Measurements from ENCODE around the gene ORAI1. TPM values are rescaled to one million over a fixed set of nuclear protein-coding genes. Genes with fewer than 3 reads are reported as not detected.

The ORAI1 gene
- polyA plus RNA-seq, 1 donor (not counting 4 experiments of a cell fraction or from before 2014, with no cell fraction given), result 17.1 TPM

DNA sequence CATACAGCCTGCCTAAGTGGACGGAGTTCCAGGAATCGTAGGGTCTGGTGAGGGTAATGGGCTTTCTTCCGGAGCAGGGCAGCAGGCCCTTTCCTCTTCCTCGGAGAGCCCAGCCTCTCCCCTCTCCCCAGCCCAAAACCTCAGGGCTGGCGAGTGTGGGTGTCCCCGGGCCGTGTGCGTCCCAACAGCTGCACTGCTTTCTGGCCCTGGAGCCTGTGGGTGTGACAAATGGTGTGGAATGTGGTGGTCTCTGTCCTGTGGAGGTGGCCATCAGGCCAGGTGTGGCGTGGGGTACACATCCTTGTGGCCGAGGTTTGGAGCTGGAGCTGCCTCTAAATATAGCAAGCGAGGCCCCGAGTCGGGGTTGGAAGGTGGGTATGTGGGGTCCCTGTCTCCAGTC, 8.5 kb downstream of the ORAI1 start:
- Histone ChIP-seq H3K9me1 (ENCODE audit: control insufficient read depth, extremely low read depth, insufficient read depth, low read length) (no peaks in the 10 kb centered on the region), H3K27me3 (ENCODE audit: control insufficient read depth, extremely low read depth, insufficient read depth, low read length) (no peaks in the 10 kb centered on the region), H2AFZ (ENCODE audit: control insufficient read depth, low read length) (peak overlapping the region; percentile 12), H3K36me3 (ENCODE audit: control insufficient read depth in 2 of 2, extremely low read depth in 1 of 2, insufficient read depth in 2 of 2, low read length in 2 of 2) (peaks cover 4 to 15% of the 10 kb centered on the region in 2 experiments), H3K9me3 (ENCODE audit: control insufficient read depth, low read depth, low read length) (no peaks in the 10 kb centered on the region), H4K20me1 (ENCODE audit: control insufficient read depth, extremely low read depth, insufficient read depth, low read length) (no peaks in the 10 kb centered on the region), H3K9ac (ENCODE audit: control insufficient read depth, extremely low read depth, insufficient read depth, low read length) (peak overlapping the region; percentile 62), H3K4me2 (ENCODE audit: control insufficient read depth, extremely low read depth, insufficient read depth, low read depth, low read length) (peak overlapping the region; percentile 69), H3K4me1 (ENCODE audit: control insufficient read depth, extremely low read depth, insufficient read depth, low read length) (peaks cover 31% of the 10 kb centered on the region), H3K4me3 (ENCODE audit: control insufficient read depth in 2 of 3, extremely low read depth in 1 of 3, insufficient read depth in 2 of 3, low read depth in 1 of 3, low read length in 3 of 3) (no peak overlapping the region), H3K79me2 (ENCODE audit: control insufficient read depth, insufficient read depth, low read length) (peaks cover 58% of the 10 kb centered on the region), H3K27ac (ENCODE audit: control insufficient read depth, insufficient read depth, low read length) (peak overlapping the region; percentile 47)
- DNase-seq (ENCODE audit: low read depth, low spot score), result no peak
- TF ChIP-seq, protein P1, sequence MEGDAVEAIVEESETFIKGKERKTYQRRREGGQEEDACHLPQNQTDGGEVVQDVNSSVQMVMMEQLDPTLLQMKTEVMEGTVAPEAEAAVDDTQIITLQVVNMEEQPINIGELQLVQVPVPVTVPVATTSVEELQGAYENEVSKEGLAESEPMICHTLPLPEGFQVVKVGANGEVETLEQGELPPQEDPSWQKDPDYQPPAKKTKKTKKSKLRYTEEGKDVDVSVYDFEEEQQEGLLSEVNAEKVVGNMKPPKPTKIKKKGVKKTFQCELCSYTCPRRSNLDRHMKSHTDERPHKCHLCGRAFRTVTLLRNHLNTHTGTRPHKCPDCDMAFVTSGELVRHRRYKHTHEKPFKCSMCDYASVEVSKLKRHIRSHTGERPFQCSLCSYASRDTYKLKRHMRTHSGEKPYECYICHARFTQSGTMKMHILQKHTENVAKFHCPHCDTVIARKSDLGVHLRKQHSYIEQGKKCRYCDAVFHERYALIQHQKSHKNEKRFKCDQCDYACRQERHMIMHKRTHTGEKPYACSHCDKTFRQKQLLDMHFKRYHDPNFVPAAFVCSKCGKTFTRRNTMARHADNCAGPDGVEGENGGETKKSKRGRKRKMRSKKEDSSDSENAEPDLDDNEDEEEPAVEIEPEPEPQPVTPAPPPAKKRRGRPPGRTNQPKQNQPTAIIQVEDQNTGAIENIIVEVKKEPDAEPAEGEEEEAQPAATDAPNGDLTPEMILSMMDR (optimal IDR thresholded peaks at IDR 0.05 in 1 of 3, IDR thresholded peaks at IDR 0.05 in 1 of 3, conservative IDR thresholded peaks at IDR 0.05 in 1 of 3; ENCODE audit: extremely low read depth in 1 of 3, insufficient read depth in 2 of 3, low read length in 3 of 3), result no peak
- no peak for TF ChIP-seq EZH2 (IDR thresholded peaks at IDR 0.05; ENCODE audit: low read length)
- dilution Hi-C loops (cut with MboI; ENCODE audit: extremely low pct_ligation_motif_present, low sequenced_read_pairs), result no loop called here
- no peak for FAIRE-seq

DNA sequence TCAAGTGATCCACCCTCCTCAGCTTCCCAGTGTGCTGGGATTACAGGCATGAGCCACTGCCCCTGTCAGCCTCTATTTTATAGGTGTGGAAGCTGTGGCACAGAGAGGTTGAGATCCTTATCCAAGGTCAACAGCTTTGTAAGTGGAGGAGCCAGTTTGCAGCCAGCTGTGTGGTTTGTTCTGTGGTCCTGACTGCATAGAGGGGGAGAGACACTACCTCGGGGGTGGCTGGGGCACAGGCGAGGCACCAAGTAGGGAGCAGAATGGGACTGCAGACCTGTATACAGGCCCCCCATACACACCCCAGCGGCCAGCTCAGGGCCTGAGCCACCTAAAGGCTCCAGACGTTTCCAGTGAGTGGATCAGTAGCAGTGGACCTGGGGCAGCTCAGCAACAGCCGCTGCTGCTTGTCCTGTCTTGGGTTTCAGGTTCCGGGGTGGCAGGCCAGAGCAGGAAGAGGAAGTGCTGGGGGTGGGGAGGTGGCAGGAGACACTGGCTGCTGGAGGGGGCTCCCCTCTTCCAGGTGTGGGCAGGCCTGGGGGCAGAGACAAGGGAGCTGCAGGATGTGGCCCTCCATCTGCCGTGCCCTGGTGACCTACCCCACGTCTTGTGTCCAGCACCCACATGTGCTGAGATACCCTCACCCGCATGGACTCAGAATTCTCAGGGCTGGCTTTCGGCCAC, 11.0 kb downstream of the ORAI1 start:
- Histone ChIP-seq H3K27ac (ENCODE audit: control insufficient read depth, insufficient read depth, low read length) (no peak overlapping the region), H3K27me3 (ENCODE audit: control insufficient read depth, extremely low read depth, insufficient read depth, low read length) (no peaks in the 10 kb centered on the region), H3K36me3 (ENCODE audit: control insufficient read depth in 2 of 2, extremely low read depth in 1 of 2, insufficient read depth in 2 of 2, low read length in 2 of 2) (peaks cover 5 to 9% of the 10 kb centered on the region in 2 experiments), H4K20me1 (ENCODE audit: control insufficient read depth, extremely low read depth, insufficient read depth, low read length) (peaks cover 2% of the 10 kb centered on the region), H2AFZ (ENCODE audit: control insufficient read depth, low read length) (peak overlapping the region; percentile 12), H3K4me1 (ENCODE audit: control insufficient read depth, extremely low read depth, insufficient read depth, low read length) (peaks cover 25% of the 10 kb centered on the region), H3K4me3 (ENCODE audit: control insufficient read depth in 2 of 3, extremely low read depth in 1 of 3, insufficient read depth in 2 of 3, low read depth in 1 of 3, low read length in 3 of 3) (no peak overlapping the region), H3K79me2 (ENCODE audit: control insufficient read depth, insufficient read depth, low read length) (peaks cover 45% of the 10 kb centered on the region), H3K9me3 (ENCODE audit: control insufficient read depth, low read depth, low read length) (no peaks in the 10 kb centered on the region), H3K4me2 (ENCODE audit: control insufficient read depth, extremely low read depth, insufficient read depth, low read depth, low read length) (no peak overlapping the region), H3K9me1 (ENCODE audit: control insufficient read depth, extremely low read depth, insufficient read depth, low read length) (no peaks in the 10 kb centered on the region), H3K9ac (ENCODE audit: control insufficient read depth, extremely low read depth, insufficient read depth, low read length) (no peak overlapping the region)
- DNase-seq (ENCODE audit: low read depth, low spot score) (no peak), FAIRE-seq (no peak)
- dilution Hi-C loops (cut with MboI; ENCODE audit: extremely low pct_ligation_motif_present, low sequenced_read_pairs), result no loop called here
- no peak for TF ChIP-seq EZH2 (IDR thresholded peaks at IDR 0.05; ENCODE audit: low read length)
- TF ChIP-seq, protein P1 (optimal IDR thresholded peaks at IDR 0.05 in 1 of 3, IDR thresholded peaks at IDR 0.05 in 1 of 3, conservative IDR thresholded peaks at IDR 0.05 in 1 of 3; ENCODE audit: extremely low read depth in 1 of 3, insufficient read depth in 2 of 3, low read length in 3 of 3), result no peak
